C4-2B (cell line): ENCODE results near the gene MMP10.

ENCODE experiments used
- CTCF ChIP-seq: fragments of 450-650 bp; conservative IDR thresholded peaks from 2 replicates; pipeline ENCODE4 v1.5.1; 2017; ENCODE audit warnings: mild to moderate bottlenecking
- ZFX ChIP-seq: fragments of 450-650 bp; IDR thresholded peaks from 2 replicates; pipeline ENCODE4 v1.6.1; 2017

DNA sequence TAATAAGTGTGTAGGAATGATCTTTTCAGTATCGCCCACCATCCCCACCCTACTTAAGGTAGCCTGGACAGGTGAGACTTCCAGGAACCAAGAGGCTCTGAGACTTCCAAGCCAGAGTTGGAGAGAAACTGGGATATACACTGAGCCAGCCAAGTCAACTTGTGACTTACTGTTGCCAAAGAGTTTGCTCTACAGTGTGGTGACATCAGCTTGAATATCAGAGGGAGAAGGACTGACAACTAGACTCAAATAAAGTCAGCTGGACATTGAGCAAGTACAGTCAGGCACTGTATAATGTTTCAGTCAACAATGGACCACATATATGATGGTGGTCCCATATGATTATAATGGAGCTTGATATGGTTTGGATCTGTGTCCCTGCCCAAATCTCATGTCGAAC lies 1.2 kb upstream of the MMP10 start:
- TF ChIP-seq CTCF (no peak), ZFX (no peak)
